GM21528 (cell line): ENCODE results near the gene KCNQ1.

Source experiments
- ATAC-seq: cut with Tn5 transposase; IDR thresholded peaks from one replicate; pipeline ENCODE4 v1.9.1; 2021; ENCODE audit warnings: mild to moderate bottlenecking, moderate library complexity; ENCODE audit not compliant: unreplicated experiment, low FRiP score

KCNQ1 gene

DNA sequence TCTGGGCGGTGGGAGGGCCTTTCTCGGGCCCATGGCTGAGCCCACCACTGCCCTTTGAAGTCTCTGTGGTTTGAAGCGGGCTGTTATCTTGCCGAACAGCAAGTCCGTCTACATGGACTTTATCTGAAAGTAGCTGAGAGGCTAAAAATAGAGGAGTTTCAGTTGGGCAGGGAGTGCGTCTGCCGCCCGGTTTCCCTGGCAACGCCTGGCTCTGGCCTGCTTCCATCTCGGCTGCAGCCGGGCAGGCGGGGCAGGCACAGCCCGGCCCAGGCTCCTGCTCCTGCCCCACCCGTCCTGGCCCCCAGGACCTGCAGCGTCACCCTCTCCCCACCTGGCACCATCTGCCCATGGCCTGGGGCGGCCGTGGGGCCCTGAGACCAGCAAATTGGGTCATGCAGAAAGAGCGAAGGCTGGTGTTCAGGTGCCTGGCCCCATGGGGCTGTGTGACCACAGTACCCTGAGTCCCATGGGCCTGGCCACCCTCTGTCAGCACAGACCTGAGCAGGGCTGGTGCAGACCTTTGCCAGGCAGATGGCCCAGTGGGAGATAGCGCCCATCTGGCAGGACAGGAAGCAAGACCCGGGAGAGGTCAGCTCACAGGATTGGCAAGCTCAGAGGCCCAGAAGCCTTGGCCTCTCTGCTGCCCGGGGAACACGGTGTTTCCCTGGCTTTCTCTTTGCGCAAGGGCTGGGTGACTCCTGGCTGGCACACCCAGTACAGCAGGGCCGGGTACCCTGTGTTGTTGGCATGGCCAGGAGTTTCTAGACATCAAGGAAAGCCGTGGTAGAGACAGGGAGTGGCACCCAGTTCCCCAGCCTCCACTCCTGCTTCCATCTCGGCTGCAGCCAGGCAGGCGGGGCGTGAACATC, 334.1 kb downstream of the KCNQ1 start:
- no peak for ATAC-seq

DNA sequence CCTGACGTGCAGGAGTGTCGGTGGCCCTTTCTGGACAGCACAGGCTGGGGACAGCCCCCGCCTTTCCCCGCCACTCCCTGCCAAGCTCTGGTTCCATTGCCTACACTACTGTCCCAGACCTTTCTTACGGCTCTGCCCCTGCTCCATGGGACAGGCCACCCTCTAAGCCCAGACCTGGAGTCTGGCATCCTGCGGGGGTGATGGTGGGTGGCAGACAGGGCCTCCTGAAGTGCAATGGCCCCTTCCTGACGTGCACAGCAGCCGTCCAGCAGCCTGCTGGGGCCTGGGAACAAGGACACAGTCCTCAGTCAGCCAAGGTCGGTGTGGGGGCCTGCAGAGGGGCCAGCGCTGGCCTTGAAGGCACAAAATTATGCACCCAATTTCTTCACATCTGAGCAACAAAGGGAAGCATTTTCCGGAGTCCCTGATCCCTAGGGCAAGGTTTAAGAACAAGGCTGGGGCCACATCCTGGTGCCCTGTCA, 334.7 kb downstream of the KCNQ1 start:
- no peak for ATAC-seq

DNA sequence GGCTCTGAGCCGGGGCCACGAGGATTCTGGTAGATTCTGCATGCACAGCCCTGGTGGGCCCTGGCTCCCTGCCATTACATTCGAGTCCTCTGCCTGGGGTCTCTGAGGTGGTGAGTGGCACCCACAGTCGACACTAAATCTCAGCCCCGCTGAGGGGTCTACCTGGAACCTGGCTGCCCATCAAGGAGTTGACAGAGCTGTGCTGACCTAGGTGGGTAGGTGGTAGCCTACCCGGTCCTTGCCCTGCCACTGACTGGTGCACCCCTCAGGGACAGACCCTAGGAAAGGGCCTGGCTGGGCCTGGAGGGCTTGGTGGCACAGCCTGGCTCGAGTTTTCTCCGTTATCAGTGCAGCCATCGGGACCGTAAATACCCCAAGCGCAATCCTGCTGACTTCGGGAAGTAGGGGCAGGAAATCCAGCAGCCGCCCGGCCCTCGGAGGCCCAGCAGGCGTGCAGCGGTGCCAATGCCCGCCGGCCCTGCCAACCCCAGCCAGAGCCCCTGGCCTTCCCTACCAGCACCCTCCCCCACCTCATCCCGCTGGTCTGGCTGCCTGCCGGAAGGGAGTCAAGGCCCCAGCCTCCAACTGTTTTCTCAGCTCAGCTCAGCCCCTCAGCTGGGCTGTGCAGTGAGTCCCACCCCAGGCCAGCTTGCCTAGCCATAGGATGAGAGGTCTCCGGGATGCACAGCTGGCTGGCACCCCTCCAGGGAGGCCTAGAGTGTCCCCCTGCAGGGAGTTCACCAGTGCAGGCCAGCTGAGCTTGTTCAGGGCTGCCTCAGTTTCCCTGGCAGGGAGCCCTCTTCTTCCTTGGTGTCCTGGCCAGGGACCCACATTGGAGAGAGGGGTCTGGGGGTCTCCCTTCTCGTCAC, 335.4 kb downstream of the KCNQ1 start:
- no peak for ATAC-seq

DNA sequence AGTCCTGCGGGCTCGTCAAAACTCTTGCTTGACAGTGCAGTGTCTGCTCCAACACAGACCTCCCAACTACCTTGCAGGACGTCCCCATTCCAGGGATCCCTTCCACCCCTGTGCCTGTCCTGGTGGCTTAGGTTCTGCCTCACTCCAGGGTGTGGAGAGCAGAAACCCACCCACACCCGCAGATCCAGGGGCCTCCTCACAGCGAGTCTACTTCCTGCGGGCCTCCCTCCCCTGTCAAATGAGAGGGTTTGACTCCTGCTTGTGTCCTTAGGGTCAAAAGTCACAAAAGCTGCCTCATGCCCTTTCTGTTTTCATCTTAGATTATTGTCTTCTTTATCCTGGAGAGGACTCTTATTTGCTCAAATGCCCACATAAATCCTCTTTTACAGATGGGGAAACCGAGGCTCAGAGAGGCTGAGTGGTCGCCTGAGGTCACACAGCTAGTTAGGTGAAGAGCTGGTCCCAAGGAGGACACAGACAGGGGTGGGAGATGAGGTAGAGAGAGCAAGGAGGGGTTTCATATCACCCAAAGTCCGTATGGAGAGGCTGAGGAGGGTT, 336.1 kb downstream of the KCNQ1 start:
- no peak for ATAC-seq

DNA sequence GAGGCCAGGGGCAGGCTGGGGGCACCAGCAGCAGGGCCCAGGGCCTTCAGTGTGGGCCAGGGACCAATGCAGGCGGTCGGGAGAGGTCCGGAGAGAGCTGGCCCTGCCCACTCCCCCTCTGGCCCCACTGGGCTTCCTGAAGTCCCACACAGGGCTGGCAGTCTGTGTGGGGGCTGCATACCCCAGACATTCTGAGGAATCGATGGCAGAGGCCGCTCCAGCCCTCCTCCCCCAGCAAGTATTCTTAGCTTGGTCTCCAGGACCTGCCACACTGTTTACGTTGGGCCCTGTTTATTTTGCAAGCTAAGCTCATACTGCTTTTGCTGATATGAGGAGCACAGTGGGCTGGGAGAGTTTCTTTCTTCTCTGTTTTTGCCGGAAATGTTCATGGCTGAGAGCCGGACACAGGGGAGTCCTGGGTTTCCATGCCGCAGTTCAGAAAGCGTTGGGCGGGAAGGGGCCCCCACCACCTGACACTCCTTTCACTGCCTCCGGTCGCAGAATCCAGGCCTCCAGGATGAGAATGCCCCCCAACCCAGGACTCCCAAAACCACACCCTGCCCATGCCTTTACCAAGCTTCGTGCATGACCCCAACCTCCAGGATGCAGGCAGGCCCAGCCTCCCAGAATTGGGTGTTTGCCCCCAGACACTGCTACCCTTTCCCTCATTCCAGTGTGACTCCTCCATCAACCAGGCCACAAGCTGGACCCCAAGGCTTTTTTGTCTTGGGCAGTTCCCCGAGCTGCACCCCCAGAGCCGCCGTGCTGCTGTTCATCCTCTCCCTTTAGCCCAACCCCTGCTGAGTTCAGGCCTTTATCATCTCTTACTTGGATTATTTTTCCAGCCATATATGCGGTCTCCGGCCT, 336.8 kb downstream of the KCNQ1 start:
- ATAC-seq, result no peak

- ATAC-seq, result no peak
Observed at GRCh38 chr11:2782769-2783168, 338.0 kb downstream of the KCNQ1 start.

DNA sequence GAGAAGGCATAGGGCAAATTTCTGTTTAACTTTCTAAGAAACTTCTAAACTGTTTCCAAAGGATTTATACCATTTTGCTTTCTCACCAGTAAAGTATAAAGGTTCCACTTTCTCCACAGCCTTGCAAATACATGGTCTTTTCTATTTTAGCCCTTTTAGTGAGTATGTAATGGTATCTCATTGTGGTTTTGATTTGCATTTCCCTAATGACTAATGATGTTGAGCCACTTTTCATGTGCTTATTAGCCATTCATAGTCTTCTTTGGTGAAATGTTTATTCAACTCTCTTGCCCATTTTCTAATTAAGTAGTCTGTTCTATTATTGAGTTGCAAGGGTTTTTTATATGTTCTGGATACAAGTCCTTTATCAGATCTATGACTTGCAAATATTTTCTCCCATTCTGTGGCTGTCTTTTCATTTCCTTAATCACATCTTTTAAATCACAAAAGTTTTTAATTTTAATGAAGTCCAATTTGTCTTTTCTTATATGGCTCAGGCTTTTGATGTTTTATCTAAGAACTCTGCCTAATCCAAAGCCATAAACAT, 338.8 kb downstream of the KCNQ1 start:
- ATAC-seq, result no peak

DNA sequence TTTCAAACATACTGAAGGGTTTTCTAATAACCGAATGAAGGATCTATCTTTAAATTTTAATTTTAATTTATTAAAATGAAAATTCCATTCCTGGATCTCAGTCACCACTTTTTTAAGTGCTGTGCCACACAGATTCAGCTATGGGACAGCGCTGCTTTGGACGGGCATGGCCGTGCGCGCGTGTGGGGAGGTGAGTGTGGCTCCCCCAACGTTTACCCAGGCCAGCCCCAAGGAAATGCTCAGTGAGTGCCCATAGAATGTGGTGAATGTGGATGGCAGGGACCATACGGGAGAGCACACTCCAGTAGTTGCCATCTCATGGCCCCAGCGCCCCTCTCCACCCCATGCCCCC, 343.0 kb downstream of the KCNQ1 start:
- no peak for ATAC-seq

GRCh38 chr11:2788168-2789071, 343.6 kb downstream of the KCNQ1 start:
- ATAC-seq, result no peak

DNA sequence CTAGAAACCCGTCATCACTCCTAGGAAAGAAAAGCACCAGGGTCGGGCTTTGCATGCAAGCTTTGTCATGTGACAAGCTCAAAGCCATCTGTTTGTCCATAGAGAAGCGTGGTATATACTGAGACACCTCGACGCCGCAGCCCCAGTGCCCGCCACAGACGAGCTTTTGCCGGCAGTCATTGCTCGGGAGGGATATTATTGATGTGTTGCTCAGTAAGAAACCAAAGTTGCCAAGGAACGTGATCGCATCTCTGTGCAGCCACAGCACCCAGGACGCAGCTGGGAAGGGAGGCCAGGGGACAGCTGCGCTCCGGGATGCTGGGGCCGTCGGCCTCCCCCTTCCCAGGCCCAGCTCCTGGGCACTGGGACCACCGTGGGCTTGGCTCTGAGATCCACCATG, 344.5 kb downstream of the KCNQ1 start:
- no peak for ATAC-seq

DNA sequence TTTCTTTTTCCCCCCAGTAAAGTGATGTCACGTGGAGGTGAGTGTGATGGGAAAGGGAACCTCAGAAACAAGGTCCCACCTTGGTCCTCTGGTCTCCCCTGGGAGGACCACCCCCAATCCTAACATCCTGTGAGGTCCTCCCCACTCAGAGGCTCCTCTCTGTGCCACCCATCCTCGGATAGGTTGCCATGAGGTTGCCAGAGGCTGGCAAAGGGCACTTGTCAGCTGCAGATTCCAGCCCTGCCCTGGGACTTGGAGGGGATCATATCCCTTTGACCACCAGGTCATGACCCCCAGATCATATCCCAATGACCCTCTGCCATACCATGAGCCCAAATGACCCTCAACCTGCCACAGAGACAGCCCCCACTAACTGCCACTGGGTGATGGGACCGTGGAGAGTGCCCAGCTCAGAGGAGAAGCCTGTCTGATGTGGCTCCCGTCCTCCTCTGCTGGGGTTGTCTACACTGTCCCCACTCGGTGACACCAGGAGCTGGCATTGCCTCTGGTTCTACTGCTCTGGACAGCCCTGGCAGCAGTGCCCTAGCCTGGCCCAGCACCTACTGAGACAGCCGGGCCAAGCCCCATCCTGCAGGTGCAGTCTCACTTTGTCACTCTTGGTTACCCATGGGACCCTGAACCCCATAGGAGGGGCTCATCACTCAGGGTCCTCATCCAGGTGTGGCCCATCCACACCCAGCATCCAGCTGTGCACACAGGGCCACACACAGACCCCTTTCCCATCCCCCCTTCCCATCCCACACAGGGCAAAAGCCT, 345.2 kb downstream of the KCNQ1 start:
- ATAC-seq, result no peak

GRCh38 chr11:2790568-2790921, 345.7 kb downstream of the KCNQ1 start:
- no peak for ATAC-seq

GRCh38 chr11:2791139-2791520, 346.3 kb downstream of the KCNQ1 start:
- no peak for ATAC-seq

- ATAC-seq, result no peak
Observed at GRCh38 chr11:2791521-2792380, 346.9 kb downstream of the KCNQ1 start.

GRCh38 chr11:2792381-2793250, 347.8 kb downstream of the KCNQ1 start:
- no peak for ATAC-seq

DNA sequence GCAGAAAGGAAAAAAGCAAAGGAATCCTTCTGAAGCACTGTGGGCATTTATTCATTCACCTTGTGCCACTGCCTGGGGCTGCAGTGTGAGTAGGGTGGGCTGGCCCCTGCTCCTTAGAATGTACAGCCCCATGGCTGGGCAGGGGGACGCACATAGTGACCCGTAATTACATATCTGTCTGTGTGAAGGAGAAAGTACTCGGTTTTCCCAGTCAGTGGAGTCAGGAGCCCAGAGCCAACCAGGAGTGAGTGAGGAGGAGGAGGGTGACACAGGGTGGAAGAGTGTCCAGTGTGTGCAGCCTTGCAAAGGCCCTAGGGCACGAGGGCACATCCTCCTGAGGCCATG, 348.9 kb downstream of the KCNQ1 start:
- no peak for ATAC-seq
